Peyer's patch (tissue), 4 donors: ENCODE data around the gene SPTA1.

Source experiments
- CTCF ChIP-seq, 6 experiments: fragments of 450-650 bp in 4 of 6; fragments of 200-600 bp in 2 of 6; sonication (generic) in 1 of 6; IDR thresholded peaks; one replicate each; pipeline ENCODE4 v1.5.1; 2017 to 2019; ENCODE audit warnings: antibody characterized with exemption in 6 of 6, mild to moderate bottlenecking in 3 of 6, moderate library complexity in 1 of 6
- POLR2A ChIP-seq, 2 donors: fragments of 450-650 bp; IDR thresholded peaks; one replicate each; pipeline ENCODE4 v1.5.1; 2017; ENCODE audit warnings: antibody characterized with exemption in 2 of 2, mild to moderate bottlenecking in 2 of 2, moderate library complexity in 2 of 2

GRCh38 chr1:158654571-158654970, 31.9 kb downstream of the SPTA1 start:
- TF ChIP-seq POLR2A (IDR thresholded peaks at IDR 0.05): no peak
- TF ChIP-seq CTCF (IDR thresholded peaks at IDR 0.05): no peak
